CD4-positive, alpha-beta T cell treated with Interleukin-15 for 4 hours (primary cell): ENCODE results near the gene APH1A.
A peak's percentile ranks its signal among the peaks of the same experiment; 100 is the strongest.
"Not testable (repeated sequence)": the region's sequence is repeated elsewhere in the genome, so short reads cannot be mapped to it uniquely, and the experiment has no call there.

Experiments
- DNase-seq: peaks from one replicate; pipeline ENCODE4 v3.0.0-alpha.2; 2020; ENCODE audit warnings: low spot score

The APH1A gene

DNA sequence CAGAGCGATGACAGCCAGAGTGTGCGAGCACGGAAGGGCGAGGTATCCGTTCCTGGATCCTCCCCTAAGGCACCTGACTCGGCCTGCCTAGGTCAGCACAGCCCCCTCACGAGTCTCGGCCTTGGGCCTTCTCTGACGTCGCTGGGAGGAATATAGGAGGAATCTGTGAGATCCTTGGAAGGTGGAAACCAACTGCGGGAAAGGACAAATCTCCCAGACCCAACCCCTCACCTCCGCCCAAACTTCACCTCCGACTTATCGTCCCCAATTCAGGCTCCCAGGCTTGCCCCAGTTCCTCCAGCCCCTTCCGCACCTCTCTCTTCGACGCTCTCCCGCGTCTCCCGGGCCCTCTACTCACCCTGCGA, 494 bp downstream of the APH1A start:
- peak; percentile 42 for DNase-seq

DNA sequence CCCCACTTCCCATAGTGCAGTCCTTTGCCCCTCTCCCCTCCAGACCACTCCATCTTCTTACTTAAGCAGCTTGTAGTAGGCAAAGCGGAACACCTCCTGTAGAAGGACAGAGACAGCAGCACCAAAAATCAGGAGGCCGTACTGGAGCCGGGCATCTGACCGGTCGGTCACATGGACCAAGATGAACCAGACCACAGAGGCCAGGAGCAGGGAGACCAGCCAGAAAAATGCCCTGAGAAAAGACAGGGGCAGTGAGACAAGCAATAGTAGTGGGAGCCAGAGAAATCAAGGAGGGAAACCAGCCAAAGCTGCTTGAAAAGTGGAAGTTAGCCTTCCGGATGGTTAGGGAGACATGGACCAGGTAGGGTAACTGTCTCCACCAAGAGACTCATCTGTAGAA, 920 bp downstream of the APH1A start:
- DNase-seq: no peak

DNA sequence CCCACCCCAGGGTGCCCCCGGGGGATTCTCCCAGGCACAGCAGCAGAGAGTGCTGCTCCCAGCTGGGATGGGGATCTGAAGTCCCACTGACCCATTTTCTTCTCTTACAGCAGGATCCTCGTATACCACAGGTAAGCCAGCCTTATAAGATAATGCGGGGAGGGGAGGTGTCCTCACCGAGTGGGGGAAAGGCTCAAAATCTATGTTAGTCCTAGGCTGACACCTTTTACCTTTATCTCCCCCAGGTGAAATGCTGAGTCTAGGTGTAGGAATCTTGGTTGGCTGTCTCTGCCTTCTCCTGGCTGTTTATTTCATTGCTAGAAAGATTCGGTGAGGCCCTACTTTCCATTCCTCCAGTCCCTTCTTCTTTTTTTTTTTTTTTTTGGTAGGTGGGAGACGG, 5.3 kb downstream of the APH1A start:
- DNase-seq: no peak

GRCh38 chr1:150262388-150263320, 6.2 kb downstream of the APH1A start:
- no peak for DNase-seq

DNA sequence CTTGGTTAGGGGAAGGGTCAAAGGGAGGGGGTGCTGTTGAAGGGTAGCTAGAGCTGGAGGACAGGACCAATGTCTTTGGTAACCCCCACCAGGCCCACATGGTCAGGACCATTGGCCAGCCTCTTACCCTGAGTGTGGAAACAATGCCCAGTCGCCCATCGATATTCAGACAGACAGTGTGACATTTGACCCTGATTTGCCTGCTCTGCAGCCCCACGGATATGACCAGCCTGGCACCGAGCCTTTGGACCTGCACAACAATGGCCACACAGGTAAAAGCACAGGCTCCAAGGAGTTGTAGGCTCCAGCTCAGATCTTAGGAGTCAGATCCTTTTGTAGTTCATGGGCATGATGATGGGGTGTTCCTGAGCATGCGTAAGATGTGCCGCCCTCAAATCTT, 7.4 kb downstream of the APH1A start:
- DNase-seq: no peak

GRCh38 chr1:150259758-150260669, 8.8 kb downstream of the APH1A start:
- no peak for DNase-seq

DNA sequence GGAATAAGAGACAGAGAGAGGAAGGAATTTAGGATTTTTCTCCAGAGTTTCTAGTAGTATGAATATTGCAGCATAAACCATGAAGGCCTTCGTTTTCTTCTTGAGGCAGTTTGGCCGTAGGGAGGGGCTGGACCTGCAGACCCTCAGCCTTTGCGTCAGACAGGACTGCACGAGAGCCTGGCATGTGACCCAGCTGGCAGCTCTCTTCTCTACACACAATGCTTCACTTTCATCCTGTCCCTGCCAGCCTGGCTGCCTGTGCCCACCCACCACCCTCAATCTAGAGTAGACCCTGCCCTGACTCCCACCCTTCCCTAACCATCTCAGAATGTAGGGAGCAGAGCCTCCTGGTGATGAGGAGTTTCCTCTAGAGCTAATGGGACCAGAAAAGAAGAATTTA, 9.6 kb downstream of the APH1A start:
- DNase-seq: no peak

DNA sequence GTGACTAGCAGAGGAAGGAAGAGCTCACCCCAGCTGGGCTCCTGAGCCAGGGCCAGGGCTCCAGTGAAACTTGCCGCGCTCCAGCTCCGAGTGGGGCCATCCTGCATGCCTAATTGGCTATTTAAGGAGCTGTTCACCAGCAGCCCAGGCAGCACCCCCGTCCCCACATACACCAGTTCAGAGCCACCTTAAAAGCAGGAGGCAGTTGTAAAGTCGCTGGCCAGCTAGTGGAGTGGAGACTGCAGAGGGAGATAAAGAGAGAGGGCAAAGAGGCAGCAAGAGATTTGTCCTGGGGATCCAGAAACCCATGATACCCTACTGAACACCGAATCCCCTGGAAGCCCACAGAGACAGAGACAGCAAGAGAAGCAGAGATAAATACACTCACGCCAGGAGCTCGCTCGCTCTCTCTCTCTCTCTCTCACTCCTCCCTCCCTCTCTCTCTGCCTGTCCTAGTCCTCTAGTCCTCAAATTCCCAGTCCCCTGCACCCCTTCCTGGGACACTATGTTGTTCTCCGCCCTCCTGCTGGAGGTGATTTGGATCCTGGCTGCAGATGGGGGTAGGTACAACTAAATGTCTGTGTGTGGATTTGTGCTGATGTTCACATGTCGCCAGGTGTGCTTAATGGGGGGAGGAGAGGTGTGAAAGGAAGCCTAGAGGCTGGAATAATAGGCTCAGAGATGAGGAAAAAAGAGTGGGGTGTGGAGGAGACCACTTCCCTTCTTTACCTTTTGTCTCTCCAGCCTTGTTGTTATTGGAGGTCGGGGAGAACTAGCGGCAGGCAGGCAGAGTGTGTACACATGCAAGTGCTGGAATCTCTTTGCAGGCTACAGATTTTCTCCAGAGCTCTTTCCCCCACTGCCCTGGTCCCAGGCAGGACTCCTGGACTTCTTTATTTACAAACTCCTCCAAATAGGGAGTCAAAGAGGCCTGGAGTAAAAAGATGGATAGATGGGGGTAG, 10.9 kb downstream of the APH1A start, which contains the start of gene CA14:
CA14 (plus strand) TSS at position 151 of the 962 bp plus-strand sequence; CDS start at position 506, 355 bp downstream.
- DNase-seq: no peak

GRCh38 chr1:150256554-150257341, 12.1 kb downstream of the APH1A start:
- no peak for DNase-seq

DNA sequence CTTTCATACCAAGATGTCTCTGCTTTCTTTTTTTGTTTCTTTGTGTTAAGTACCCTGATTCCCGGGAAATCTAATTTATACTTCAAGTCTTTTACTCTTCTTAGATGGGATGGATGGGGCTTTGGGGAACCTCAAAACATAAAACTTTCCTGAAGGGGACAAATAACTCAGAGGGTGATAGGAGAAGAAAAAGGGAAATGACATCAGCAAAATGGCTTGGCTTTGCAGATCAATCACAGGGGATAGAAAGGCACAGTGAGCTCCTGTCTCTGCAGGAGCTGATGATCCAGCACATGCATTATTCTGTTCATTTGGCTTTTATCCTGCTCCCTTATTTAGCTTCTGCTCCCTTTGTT, 12.6 kb downstream of the APH1A start:
- no peak for DNase-seq

DNA sequence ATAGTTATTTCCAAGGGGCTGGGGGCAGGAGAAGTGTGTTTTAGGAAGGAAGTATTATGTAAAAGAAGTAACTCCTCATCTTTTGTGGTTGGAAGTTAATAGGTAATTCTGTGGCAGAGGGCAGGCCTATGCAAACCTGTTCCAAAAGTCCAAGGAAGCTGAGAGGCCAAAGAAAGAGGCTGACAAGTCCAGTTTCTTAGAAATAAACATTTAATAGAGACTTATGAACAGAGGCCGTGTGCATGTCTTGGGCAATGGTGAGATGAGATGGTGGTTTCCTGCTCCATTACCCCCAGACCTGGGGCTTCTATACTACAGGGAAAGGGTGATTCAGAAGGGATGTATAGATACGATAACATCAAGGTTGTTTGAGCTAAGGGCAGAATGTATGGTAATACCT, 18.9 kb downstream of the APH1A start:
- no peak for DNase-seq

- DNase-seq: no peak
Observed at GRCh38 chr1:150243003-150243402, 25.8 kb downstream of the APH1A start.

DNA sequence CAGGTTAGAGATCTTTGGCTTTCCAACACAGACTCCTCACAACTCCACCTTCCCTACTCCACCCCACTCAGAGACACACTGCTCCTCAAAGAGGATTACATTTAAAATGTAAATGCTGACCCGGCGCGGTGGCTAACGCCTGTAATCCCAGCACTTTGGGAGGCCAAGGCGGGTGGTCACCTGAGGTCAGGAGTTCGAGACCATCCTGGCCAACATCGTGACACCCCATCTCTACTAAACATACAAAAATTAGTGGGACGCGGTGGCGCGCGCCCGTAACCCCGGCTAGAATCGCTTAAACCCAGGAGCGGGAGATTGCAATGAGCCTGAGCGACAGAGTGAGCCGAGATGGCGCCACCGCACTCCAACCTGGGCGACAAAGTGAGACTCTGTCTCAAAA, 31.1 kb downstream of the APH1A start:
- no peak for DNase-seq

GRCh38 chr1:150237176-150237575, 31.6 kb downstream of the APH1A start:
- DNase-seq: not testable (repeated sequence)

DNA sequence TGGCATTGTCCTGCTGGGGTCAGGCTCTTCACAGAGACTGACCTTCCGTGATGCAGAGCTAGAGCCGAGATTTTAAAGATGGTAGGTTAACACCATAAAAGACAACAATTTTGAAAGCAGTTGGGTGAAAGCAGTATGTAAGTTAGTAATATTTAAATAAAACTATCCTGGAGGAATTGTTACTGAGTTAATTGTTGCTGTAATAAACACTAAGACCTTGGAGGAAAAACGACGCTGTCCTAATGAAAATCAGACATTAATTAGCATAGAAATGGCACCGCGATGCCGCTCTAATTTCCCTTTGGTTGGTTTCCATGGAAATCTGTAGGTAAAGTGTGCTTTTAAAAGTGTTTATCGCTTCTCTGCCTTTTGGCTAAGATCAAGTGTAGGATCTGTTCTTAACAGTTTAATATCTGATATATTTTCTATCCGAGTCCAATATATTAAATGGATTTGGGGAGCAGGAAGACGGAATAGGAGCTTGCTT, 32.2 kb downstream of the APH1A start:
- no peak for DNase-seq

DNA sequence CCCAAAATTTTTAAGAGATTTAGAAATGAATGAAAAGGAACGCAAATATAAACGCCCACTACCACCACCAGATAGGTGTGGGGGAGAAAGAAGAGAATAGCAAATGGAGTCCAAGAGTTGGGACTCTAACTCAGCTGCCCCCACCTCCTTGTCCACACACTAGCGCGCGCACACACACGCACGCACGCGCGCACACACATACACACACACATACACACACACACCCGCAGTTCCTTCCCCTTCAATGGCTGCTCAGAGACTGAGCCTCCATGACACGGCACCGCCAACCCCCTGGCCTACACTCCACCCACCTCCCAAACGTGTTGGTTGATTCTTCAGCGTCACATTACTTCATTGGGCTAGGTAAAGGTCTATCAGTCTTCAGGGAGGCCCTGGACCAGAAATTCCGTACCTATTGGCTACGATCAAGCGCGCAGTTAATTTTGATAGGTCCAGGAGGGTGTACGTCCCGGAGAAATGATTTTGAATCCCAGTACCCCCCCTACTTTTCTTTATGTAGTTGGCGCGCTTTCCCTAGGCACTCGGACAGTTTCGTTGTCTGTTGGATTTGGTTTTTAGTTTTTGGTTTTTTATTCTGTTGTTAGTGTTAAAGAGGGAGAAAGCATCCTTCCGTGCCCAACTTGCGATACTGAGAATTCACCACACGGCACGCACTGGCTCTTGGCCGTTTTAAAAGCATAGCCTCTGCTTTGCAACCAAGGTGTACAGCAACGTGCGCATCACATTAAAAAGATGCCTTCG, 32.8 kb downstream of the APH1A start, which contains the start of gene ANP32E:
ANP32E (minus strand) TSS at position 261 of the 762 bp plus-strand sequence. CDS start 326 bp downstream, outside the sequence.
- DNase-seq: peak; percentile 97

- peak; percentile 7 for DNase-seq
Observed at GRCh38 chr1:150235294-150235851, 33.4 kb downstream of the APH1A start.

DNA sequence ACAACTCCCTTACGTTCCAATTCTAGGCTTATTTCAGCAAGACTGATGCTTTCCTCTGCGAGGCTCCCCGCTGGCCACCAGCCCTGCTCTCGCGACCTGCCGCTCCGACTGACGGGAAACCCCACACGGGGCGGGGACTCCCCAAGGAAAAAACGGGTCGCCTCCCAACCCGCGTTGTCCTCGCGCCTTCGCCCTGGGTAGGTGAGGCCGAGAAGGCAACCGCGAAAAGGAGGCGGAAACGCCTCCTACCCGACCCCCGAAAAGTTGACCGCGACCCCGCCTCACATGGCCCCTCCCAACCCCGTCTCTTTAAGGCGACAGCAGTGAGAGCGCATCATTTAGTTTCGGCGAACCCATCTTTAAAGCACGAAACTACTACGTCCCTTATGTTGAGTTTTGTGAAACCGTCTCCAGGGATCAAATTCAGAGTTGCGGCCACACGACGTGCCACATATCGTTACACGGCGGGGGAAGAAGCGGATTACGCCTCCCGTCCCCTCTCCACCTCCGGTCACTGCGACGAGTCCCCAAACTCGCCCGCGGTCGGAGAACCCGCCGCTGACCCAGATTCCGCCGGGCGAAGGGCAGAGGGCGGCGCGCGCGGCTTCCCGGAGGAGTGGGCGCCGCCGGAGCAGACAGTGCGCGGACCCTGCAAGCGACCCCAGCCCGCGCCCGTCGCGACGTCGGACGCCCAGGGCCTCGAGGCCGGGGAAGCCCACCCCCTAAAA, 34.1 kb downstream of the APH1A start:
- peak; percentile 87 for DNase-seq

DNA sequence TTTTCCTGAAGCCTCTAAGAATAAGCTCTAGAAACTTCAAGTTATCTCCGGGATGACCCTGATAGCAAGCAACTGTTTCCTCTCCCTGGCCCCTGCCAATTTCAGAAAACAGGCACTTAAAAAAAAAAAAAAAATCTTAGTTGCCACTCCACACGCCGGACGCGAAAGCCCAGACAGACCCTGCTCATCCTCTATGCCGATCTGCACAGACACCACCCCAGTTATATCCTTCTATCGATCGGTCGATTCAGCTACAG, 34.6 kb downstream of the APH1A start:
- no peak for DNase-seq
